SU-DHL-6 (cell line): ENCODE measurements around the gene ARL6IP5.

Source experiments
- H2AFZ ChIP-seq: fragments of 200-600 bp; sonication (generic); 2 replicates; pipeline ENCODE4 v1.6.1; 2014; ENCODE audit warnings: low read depth, mild to moderate bottlenecking, moderate library complexity, mixed read lengths, antibody characterized with exemption, low read length; ENCODE audit not compliant: severe bottlenecking
- H3F3A ChIP-seq: fragments of 200-600 bp; shearing (Covaris generic); 2 replicates; pipeline ENCODE4 v1.6.0; 2016; ENCODE audit warnings: antibody characterized with exemption, mild to moderate bottlenecking; ENCODE audit not compliant: insufficient read depth
- H3K27ac ChIP-seq: fragments of 200-600 bp; sonication (generic); 2 replicates; pipeline ENCODE4 v1.5.1; 2016; ENCODE audit warnings: low read depth, mild to moderate bottlenecking, low read length, moderate library complexity, mixed read lengths
- H3K27me3 ChIP-seq: fragments of 200-600 bp; sonication (generic), shearing (Covaris generic); 2 replicates; pipeline ENCODE4 v1.6.0; 2014; ENCODE audit warnings: mild to moderate bottlenecking, low read length
- H3K36me3 ChIP-seq: fragments of 200-600 bp; sonication (generic); 2 replicates; pipeline ENCODE4 v1.6.1; 2014; ENCODE audit warnings: mild to moderate bottlenecking, low read length, mixed read lengths
- H3K4me2 ChIP-seq: fragments of 300-600, 200-600 bp; shearing (Covaris generic), sonication (generic); 2 replicates; pipeline ENCODE4 v1.6.0; 2014; ENCODE audit warnings: low read length, low read depth, mild to moderate bottlenecking; ENCODE audit not compliant: poor library complexity, severe bottlenecking
- H3K4me3 ChIP-seq: fragments of 200-600 bp; sonication (generic); 2 replicates; pipeline ENCODE4 v1.5.1; 2014; ENCODE audit warnings: antibody characterized with exemption, low read length, mild to moderate bottlenecking, mixed read lengths; ENCODE audit not compliant: insufficient read depth, poor library complexity, severe bottlenecking
- H3K79me2 ChIP-seq: fragments of 200-600 bp; sonication (generic); 2 replicates; pipeline ENCODE4 v1.6.1; 2014; ENCODE audit warnings: mild to moderate bottlenecking, low read length, moderate library complexity; ENCODE audit not compliant: insufficient read depth
- H3K9ac ChIP-seq: fragments of 200-600 bp; sonication (generic); 2 replicates; pipeline ENCODE4 v1.7.0; 2014; ENCODE audit warnings: mild to moderate bottlenecking, low read length
- H3K9me2 ChIP-seq: fragments of 200-600 bp; sonication (generic); replicated peaks from 2 replicates; pipeline ENCODE4 v1.6.1; 2014; ENCODE audit warnings: low read length; ENCODE audit not compliant: insufficient read depth
- H3K9me3 ChIP-seq: fragments of 200-600 bp; sonication (generic); 2 replicates; pipeline ENCODE4 v1.6.1; 2014; ENCODE audit warnings: low read length, mixed read lengths; ENCODE audit not compliant: insufficient read depth
- H4K20me1 ChIP-seq: fragments of 200-600 bp; sonication (generic); 2 replicates; pipeline ENCODE4 v1.6.1; 2014; ENCODE audit warnings: low read depth, mild to moderate bottlenecking, antibody characterized with exemption, low read length, moderate library complexity, mixed read lengths
- EZH2phosphoT487 ChIP-seq: fragments of 200-600 bp; sonication (generic), shearing (Covaris generic); conservative IDR thresholded peaks from 2 replicates; pipeline ENCODE4 v1.6.1; 2018; ENCODE audit warnings: mild to moderate bottlenecking, antibody characterized with exemption, low read length, moderate library complexity, mixed read lengths
- TF ChIP-seq, protein P1 (sequence below): fragments of 200-600 bp; sonication (generic); IDR thresholded peaks from one replicate; pipeline ENCODE4 v1.5.1; 2017; ENCODE audit warnings: antibody characterized with exemption, mild to moderate bottlenecking, low read length, moderate library complexity; ENCODE audit not compliant: insufficient read depth, poor library complexity, severe bottlenecking

Gene ARL6IP5

GRCh38 chr3:69094467-69095205 is 9.9 kb downstream of the ARL6IP5 start:
- no peak overlapping the region for H3K9ac ChIP-seq
- no peaks in the 10 kb centered on the region for H3K9me3 ChIP-seq
- H3K9me2 ChIP-seq = no peaks in the 10 kb centered on the region
- TF ChIP-seq, protein P1, sequence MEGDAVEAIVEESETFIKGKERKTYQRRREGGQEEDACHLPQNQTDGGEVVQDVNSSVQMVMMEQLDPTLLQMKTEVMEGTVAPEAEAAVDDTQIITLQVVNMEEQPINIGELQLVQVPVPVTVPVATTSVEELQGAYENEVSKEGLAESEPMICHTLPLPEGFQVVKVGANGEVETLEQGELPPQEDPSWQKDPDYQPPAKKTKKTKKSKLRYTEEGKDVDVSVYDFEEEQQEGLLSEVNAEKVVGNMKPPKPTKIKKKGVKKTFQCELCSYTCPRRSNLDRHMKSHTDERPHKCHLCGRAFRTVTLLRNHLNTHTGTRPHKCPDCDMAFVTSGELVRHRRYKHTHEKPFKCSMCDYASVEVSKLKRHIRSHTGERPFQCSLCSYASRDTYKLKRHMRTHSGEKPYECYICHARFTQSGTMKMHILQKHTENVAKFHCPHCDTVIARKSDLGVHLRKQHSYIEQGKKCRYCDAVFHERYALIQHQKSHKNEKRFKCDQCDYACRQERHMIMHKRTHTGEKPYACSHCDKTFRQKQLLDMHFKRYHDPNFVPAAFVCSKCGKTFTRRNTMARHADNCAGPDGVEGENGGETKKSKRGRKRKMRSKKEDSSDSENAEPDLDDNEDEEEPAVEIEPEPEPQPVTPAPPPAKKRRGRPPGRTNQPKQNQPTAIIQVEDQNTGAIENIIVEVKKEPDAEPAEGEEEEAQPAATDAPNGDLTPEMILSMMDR = no peak
- TF ChIP-seq EZH2phosphoT487 = no peak
- no peak overlapping the region for H2AFZ ChIP-seq
- H4K20me1 ChIP-seq = no peaks in the 10 kb centered on the region
- peaks cover 59% of the 10 kb centered on the region for H3K79me2 ChIP-seq
- H3K27ac ChIP-seq = no peak overlapping the region
- no peak overlapping the region for H3K4me2 ChIP-seq
- H3K27me3 ChIP-seq = no peaks in the 10 kb centered on the region
- H3K4me3 ChIP-seq = no peak overlapping the region
- no peaks in the 10 kb centered on the region for H3K36me3 ChIP-seq
- 0 out of 2 replicates have a peak, but pooled peaks cover 4% of the 10 kb centered on the region for H3F3A ChIP-seq

GRCh38 chr3:69095636-69096035 is 10.9 kb downstream of the ARL6IP5 start:
- H3K36me3 ChIP-seq = no peaks in the 10 kb centered on the region
- H3K9ac ChIP-seq = no peak overlapping the region
- no peak overlapping the region for H3K27ac ChIP-seq
- no peaks in the 10 kb centered on the region for H4K20me1 ChIP-seq
- TF ChIP-seq EZH2phosphoT487 = no peak
- TF ChIP-seq, protein P1 = no peak
- no peak overlapping the region for H3K4me2 ChIP-seq
- H3K4me3 ChIP-seq = no peak overlapping the region
- no peaks in the 10 kb centered on the region for H3K9me3 ChIP-seq
- 0 out of 2 replicates have a peak, but pooled peaks cover 4% of the 10 kb centered on the region for H3F3A ChIP-seq
- H3K9me2 ChIP-seq = no peaks in the 10 kb centered on the region
- H3K79me2 ChIP-seq = peaks cover 50% of the 10 kb centered on the region
- no peaks in the 10 kb centered on the region for H3K27me3 ChIP-seq
- H2AFZ ChIP-seq = no peak overlapping the region

DNA sequence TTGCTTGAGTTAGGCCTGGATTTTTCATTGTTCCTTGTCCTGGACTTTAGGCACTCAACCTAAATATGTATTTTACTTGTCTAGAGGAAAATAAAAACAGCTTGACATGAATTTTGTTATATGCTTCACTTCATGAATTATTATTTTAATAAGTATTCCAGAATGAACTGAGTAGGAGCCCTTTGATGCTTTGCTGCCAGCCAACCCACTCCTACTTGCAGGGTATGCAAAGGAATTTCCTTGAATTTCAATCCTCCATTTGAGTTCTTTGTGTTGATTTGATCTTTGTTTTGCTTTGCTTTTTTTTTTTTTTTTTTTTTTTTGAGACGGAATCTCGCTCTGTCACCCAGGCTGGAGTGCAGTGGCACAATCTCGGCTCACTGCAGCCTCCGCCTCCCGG is 11.6 kb downstream of the ARL6IP5 start:
- Histone ChIP-seq H3K4me3 (no peak overlapping the region), H3K4me2 (no peak overlapping the region), H3K27me3 (no peaks in the 10 kb centered on the region), H3K9me3 (no peaks in the 10 kb centered on the region), H3K9me2 (no peaks in the 10 kb centered on the region), H3K79me2 (peaks cover 44% of the 10 kb centered on the region), H4K20me1 (no peaks in the 10 kb centered on the region), H3K27ac (no peak overlapping the region), H3F3A (0 out of 2 replicates have a peak, but pooled peaks cover 4% of the 10 kb centered on the region), H3K9ac (no peak overlapping the region), H2AFZ (no peak overlapping the region), H3K36me3 (no peaks in the 10 kb centered on the region)
- no peak for TF ChIP-seq EZH2phosphoT487
- TF ChIP-seq, protein P1 = no peak
